PFSK-1 (cell line): ENCODE results near the gene ALOX15B.

ENCODE experiments used
- FOXP2 ChIP-seq: optimal IDR thresholded peaks from 2 replicates; pipeline ENCODE3; 2011; ENCODE audit warnings: borderline replicate concordance, control low read depth, inconsistent platforms; ENCODE audit not compliant: insufficient read depth; ENCODE audit errors: extremely low read length, extremely low read depth
- POLR2AphosphoS5 ChIP-seq: IDR thresholded peaks from 2 replicates; pipeline ENCODE4 v1.6.1; 2012; ENCODE audit warnings: low read depth, mild to moderate bottlenecking, control low read depth, low read length, moderate library complexity
- SIN3A ChIP-seq: IDR thresholded peaks from 2 replicates; pipeline ENCODE4 v1.6.1; 2012; ENCODE audit warnings: mild to moderate bottlenecking, low read length, moderate library complexity, borderline replicate concordance; ENCODE audit not compliant: insufficient read depth
- TAF1 ChIP-seq: IDR thresholded peaks from 2 replicates; pipeline ENCODE4 v1.6.1; 2012; ENCODE audit warnings: low read length, control low read depth, borderline replicate concordance; ENCODE audit not compliant: insufficient read depth
- TF ChIP-seq, protein P1 (sequence below), 2 experiments: IDR thresholded peaks; 2 replicates each; pipeline versions ENCODE4 v1.6.1 to v1.8.0; 2011 to 2012; ENCODE audit warnings: low read depth in 2 of 2, low read length in 2 of 2, control low read depth in 1 of 2, inconsistent platforms in 1 of 2, mild to moderate bottlenecking in 1 of 2, moderate library complexity in 1 of 2; ENCODE audit not compliant: insufficient read depth in 1 of 2

ALOX15B gene

DNA sequence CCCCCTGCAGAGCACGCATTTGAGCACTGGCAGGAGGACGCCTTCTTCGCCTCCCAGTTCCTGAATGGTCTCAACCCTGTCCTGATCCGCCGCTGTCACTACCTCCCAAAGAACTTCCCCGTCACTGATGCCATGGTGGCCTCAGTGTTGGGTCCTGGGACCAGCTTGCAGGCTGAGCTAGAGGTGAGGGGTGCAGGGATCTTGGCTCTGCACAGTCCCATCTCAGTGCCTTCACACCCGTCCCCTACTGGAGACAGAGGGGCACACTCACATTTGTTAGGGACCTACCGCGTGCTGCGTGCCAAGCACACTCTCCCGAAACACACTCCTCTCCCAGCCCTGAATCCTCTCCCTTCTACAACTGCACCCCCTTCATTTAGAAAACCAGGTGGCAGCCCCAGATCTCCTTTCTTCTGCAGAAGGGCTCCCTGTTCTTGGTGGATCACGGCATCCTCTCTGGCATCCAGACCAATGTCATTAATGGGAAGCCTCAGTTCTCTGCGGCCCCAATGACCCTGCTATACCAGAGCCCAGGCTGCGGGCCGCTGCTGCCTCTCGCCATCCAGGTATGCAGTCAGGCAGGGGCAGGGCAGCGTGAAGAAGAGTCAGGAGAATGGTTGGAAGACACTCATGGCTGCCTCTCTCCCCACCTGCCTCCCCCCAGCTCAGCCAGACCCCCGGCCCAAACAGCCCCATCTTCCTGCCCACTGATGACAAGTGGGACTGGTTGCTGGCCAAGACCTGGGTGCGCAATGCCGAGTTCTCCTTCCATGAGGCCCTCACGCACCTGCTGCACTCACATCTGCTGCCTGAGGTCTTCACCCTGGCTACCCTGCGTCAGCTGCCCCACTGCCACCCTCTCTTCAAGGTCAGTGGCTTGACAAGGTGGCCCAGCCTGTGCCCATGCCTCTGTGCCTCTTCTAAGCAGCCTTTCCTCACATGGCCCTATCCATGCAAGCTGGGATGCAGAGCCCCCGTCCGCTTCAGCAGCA lies 6.3 kb downstream of the ALOX15B start:
- TF ChIP-seq SIN3A (no peak), POLR2AphosphoS5 (no peak), TAF1 (no peak), FOXP2 (no peak)
- TF ChIP-seq, protein P1, sequence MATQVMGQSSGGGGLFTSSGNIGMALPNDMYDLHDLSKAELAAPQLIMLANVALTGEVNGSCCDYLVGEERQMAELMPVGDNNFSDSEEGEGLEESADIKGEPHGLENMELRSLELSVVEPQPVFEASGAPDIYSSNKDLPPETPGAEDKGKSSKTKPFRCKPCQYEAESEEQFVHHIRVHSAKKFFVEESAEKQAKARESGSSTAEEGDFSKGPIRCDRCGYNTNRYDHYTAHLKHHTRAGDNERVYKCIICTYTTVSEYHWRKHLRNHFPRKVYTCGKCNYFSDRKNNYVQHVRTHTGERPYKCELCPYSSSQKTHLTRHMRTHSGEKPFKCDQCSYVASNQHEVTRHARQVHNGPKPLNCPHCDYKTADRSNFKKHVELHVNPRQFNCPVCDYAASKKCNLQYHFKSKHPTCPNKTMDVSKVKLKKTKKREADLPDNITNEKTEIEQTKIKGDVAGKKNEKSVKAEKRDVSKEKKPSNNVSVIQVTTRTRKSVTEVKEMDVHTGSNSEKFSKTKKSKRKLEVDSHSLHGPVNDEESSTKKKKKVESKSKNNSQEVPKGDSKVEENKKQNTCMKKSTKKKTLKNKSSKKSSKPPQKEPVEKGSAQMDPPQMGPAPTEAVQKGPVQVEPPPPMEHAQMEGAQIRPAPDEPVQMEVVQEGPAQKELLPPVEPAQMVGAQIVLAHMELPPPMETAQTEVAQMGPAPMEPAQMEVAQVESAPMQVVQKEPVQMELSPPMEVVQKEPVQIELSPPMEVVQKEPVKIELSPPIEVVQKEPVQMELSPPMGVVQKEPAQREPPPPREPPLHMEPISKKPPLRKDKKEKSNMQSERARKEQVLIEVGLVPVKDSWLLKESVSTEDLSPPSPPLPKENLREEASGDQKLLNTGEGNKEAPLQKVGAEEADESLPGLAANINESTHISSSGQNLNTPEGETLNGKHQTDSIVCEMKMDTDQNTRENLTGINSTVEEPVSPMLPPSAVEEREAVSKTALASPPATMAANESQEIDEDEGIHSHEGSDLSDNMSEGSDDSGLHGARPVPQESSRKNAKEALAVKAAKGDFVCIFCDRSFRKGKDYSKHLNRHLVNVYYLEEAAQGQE (IDR thresholded peaks at IDR 0.05; ENCODE audit: insufficient read depth in 1 of 2, low read depth in 2 of 2, low read length in 2 of 2) = no peak

DNA sequence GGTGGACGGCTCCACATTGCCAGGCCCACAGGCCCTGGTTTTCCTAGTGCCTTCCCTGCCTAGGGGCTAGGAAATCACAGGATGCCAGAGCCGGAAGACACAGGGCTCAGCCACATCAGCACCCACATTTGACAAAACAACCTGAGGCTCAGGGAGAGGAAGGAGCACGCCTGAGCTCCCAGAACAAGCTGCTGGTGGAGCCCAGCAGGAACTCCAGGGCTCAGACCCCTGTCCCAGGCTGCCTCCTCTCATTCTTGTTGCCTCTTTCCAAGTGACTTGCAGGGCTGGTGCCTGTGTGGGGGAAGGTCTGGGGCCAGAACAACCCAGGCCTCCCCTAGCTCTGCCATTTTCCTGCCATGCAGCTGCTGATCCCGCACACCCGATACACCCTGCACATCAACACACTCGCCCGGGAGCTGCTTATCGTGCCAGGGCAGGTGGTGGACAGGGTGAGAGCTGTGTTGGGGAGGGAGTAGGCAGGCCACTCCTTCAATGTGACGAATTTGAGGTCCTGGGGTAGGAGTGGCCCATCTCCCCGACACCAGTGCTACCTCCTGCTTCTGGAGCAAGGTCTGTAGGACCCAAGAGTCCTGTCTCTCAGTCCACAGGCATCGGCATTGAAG lies 7.6 kb downstream of the ALOX15B start:
- TF ChIP-seq SIN3A (no peak), TAF1 (no peak), FOXP2 (no peak), POLR2AphosphoS5 (no peak)
- TF ChIP-seq, protein P1 (IDR thresholded peaks at IDR 0.05; ENCODE audit: insufficient read depth in 1 of 2, low read depth in 2 of 2, low read length in 2 of 2) = no peak

DNA sequence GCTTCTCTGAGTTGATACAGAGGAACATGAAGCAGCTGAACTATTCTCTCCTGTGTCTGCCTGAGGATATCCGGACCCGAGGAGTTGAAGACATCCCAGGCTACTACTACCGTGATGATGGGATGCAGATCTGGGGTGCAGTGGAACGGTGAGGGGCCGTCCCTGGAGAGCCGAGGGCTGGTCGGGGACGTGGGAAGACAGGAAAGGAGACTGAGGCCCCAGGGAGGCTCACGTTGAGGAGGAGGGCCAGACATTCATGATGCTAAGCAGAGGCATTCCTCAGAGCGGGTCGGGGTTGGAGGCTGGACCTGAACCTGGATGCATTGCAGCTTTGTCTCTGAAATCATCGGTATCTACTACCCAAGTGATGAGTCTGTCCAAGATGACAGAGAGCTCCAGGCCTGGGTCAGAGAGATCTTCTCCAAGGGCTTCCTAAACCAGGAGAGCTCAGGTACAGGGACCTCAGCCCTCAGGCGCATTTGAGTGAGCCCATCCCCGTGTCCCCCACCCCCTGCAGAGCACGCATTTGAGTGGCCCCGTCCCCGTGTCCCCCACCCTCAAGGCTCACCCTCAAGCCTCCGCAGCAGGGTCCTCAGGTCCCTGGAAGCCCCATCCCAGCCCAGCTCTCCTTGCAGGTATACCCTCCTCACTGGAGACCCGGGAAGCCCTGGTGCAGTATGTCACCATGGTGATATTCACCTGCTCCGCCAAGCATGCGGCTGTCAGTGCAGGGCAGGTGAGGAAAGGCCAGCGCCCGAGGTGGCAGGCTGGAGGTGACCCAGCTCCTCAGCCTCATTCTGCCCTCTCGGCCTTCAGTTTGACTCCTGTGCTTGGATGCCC lies 8.3 kb downstream of the ALOX15B start:
- TF ChIP-seq SIN3A (no peak), TAF1 (no peak), FOXP2 (no peak), POLR2AphosphoS5 (no peak)
- TF ChIP-seq, protein P1 (IDR thresholded peaks at IDR 0.05; ENCODE audit: insufficient read depth in 1 of 2, low read depth in 2 of 2, low read length in 2 of 2) = no peak

DNA sequence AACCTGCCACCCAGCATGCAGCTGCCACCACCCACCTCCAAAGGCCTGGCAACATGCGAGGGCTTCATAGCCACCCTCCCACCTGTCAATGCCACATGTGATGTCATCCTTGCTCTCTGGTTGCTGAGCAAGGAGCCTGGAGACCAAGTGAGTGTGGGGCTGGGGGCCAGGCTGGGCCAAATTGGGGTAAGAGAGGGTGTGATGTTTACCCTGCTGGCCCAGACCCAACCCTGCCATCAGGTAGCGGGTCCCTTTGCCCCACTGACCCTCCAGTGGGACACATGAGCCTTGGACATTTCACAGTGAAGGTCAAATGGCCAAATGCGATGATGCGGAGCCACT lies 8.9 kb downstream of the ALOX15B start:
- TF ChIP-seq TAF1 (no peak), POLR2AphosphoS5 (no peak), FOXP2 (no peak), SIN3A (no peak)
- TF ChIP-seq, protein P1 (IDR thresholded peaks at IDR 0.05; ENCODE audit: insufficient read depth in 1 of 2, low read depth in 2 of 2, low read length in 2 of 2) = no peak
